HG02938 (cell line): Measurements from ENCODE around the gene FERMT3.
"Not testable (repeated sequence)": the region's sequence is repeated elsewhere in the genome, so short reads cannot be mapped to it uniquely, and the experiment has no call there.

ENCODE experiments used
- ATAC-seq: cut with Tn5 transposase; IDR thresholded peaks from one replicate; pipeline ENCODE4 v1.9.1; 2021; ENCODE audit warnings: mild to moderate bottlenecking, moderate library complexity; ENCODE audit not compliant: unreplicated experiment

Gene FERMT3

GRCh38 chr11:64233913-64234586 is 27.5 kb downstream of the FERMT3 start, which contains the start of gene VEGFB:
Gene VEGFB (plus strand): TSS chr11:64234584. CDS start chr11:64234834, 250 bp downstream.
- ATAC-seq = no peak

DNA sequence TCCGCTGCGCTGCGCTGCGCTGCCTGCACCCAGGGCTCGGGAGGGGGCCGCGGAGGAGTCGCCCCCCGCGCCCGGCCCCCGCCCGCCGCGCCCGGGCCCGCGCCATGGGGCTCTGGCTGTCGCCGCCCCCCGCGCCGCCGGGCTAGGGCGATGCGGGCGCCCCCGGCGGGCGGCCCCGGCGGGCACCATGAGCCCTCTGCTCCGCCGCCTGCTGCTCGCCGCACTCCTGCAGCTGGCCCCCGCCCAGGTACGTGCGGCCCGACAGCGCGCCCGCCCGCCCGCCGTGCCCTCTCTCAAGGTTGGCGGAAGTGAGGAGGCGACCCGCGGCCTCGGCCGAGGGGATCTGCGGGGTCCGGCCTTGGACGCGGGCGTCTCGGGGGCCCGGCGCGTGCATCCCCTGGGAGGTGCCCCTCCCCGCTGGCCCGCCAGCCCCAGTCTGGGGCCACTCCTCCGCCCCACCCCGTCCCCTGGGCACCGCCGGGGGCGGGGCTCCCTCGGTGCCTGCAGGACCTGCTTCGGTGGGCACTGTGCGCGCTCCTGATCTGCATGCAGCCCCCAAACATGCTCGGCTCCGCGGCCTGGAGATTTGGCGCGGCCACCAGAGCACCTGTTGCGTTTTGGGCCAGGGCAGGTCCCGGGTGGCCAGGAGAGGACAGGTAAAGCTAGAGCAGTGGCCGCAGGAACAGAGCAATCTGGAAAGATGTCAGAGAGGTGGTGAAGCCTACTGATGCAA is 28.3 kb downstream of the FERMT3 start:
- no peak for ATAC-seq

GRCh38 chr11:64235437-64236161 is 29.1 kb downstream of the FERMT3 start:
- ATAC-seq = no peak

GRCh38 chr11:64237484-64237951 is 31.0 kb downstream of the FERMT3 start:
- ATAC-seq = no peak

- no peak for ATAC-seq
Measured at GRCh38 chr11:64238076-64238475, 31.6 kb downstream of the FERMT3 start.

DNA sequence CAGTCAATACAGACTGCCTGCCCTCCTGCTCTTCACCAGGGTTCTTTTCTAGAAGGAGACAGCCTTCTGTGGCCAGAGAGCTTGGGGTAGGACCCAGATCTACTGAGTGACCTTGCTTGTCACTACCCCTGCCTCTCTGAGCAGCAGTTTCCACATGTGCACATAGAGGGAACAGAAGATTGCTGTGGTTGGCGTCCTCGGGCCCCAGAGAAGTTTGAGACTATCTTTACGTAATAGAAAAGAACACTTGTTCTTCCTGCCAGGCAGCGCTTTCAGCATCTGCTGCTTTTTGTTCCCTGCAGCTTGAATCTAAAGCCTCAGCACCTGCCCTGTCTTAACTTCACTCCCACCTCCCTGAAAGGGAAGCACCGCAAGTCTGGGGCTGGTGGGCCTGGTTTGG is 32.5 kb downstream of the FERMT3 start:
- no peak for ATAC-seq

DNA sequence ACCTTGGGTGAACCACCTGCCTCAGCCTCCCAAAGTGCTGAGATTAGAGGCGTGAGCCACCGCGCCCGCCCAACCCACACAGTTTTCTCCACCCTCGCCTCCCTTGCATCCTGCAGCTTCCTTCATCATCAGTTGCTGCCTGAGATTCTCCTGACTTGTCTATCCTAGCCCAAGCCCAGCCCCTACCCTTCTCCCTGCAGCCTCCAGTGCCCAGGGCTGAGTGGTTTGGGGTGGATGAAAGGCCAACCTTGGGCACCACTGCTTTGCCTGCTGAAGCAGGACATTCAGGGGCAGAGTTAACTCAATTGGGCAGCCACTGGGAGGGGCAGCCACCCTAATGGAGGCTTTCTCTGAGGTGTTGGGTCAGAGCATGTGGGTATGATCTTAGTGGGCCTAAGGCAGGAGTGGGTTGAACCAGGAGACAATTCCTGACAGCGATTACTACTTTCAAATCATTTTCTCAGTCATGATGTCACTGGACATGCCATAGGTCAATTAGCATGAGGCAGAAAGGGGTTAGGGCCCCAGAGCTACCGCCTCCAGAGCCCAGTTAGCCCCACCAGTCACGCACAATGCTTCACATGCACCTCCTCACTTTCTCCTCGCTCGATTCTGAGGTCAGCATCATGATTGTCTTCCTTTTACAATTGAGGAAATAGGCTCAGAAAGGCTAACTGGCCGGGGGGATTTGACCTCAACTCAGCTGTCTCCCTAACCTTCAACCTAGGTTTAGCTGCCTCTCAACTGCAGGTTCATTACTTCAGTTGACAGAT is 33.3 kb downstream of the FERMT3 start:
- ATAC-seq = no peak

DNA sequence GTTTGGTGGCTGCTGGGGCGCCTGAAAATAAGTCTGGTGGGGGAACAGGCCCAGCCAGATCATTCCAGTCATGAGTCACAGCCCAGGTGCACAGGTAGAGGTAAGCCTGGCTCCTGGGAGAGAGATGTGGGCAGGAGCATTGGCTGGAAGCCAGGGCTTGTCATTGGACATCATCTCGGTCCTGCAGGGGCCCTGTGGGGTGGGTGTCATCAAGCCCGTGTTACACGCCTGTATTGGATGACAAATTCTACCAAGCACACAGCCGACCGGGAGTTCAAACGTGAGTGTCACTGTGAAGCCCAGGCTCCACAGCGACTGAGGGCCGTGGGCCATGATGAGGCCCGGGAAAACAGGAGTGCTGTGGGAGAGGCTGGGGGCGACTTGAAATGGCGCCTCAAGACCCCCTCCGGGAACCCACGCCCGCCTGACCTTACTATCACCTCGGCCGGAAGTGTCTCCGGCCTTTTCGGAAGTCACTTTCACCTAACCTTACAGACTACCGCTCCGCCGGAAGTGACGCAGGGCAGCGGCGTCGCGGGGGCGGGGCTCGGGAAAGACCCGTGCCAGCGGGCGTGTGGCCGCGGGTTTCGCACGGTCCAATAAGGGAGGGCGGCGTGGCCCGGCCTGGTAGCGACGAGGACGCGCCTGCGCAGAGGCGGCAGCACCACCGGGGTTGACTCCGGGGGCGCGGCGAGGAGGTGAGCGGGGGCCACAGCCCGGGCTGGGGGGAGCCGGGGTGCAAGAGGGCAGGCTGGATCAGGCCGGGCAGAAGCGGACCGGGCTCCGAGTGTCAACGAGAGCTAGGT is 34.1 kb downstream of the FERMT3 start, which contains the start of gene FKBP2:
TSS of gene FKBP2 (plus strand) at position 661 of the 806 bp plus-strand sequence. CDS start 1,293 bp downstream, outside the sequence.
- ATAC-seq = peak; percentile 41

DNA sequence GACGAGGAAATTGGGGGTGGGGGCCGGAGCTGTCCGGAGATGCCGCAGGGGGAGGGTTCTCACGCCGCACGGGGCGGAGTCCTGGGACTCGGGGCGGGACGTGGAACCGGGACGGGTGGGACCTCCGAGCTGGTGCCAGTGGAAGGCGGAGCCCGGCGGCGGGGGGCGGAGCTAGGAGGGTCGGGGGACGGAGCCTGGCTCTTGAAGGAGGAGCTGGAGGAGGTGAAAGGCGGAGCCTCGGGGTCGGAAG is 34.6 kb downstream of the FERMT3 start:
- ATAC-seq = no peak

DNA sequence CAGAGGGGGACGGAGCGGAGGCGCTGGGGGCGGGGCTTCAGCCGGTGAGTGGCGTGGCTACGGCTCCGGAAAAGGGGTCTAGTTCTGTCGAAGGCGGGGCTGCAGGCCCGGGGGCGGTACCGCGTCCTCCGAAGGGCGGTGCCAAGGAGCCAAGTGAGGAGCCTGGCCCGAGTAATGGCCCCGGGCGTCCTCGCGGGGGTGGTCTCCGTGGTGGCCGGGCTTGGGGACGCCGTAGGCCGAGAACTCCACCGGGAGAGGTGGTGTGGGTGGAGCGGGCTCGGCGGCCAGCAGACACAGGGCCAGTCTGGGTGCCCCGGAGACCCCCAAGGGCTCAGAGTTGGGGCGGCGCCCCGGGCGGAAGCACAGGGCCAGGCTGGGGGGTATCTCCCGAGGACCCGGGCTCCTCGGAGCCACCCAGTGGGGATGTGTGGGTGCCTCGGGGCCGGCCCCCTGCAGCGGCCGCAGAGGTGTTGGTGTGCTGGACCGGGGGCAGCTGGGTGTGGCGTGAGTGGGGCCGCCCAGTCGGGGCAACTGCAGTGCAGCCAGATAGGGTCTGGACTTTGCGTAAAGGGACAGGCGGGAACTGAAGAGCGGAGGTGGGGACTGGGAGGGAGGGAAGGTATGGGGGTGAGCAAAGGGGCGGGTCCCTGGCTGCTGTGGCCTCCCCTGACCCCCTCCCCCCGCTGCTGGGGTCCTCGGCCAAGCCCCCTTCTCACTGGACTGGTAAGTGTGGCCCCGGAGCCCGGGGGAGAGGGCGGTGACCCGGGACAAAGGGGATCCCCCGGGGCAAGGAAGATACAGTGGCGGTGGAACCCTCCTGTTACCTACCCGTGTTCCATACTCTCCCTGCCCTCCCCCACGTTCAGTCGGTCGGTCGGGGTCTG is 35.2 kb downstream of the FERMT3 start:
- peak; percentile 65 for ATAC-seq

DNA sequence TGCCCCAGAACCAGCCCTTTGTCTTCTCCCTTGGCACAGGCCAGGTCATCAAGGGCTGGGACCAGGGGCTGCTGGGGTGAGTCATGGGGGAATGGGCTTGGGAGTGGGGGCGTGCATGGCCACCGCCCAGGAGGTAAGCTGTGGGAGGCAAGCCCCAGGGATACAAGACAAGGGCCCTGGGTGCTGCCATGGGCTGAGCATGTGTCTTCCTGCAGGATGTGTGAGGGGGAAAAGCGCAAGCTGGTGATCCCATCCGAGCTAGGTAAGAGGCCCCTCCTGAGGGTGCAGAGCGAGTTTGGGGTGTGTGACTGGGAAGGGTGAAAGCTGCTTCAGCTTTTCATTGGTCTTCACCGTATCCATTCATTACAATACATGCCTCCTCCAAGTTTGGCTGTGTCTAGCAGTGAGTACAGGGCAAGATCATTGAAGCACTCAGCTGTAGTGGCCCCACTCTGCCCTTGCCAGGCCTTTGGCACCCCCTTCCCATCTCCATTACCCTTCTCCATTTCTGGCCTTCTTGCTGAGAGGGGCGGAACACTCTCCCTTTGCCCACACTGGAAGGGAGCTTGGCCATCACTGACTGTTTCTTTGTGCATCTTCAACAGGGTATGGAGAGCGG is 36.8 kb downstream of the FERMT3 start:
- ATAC-seq = no peak

DNA sequence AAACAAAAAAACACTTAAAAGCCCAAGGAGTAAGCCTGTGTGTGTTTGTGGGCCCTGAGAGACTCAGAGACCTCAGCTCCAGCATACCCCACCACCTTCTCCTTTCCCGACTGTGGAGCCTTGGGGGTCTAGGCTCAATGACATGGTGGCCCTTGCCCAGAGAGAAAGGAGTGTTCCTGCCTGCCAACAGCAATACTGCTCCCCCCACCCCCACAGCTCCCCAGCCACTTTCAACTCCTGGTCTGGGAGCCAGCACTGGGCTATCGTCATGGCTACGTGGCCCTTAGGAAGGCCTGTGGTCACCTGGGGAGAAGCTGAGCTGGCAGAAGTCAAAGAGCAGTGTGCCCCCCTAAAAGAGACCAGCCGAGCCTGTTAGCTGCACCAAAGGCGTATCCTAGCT is 37.6 kb downstream of the FERMT3 start:
- no peak for ATAC-seq

DNA sequence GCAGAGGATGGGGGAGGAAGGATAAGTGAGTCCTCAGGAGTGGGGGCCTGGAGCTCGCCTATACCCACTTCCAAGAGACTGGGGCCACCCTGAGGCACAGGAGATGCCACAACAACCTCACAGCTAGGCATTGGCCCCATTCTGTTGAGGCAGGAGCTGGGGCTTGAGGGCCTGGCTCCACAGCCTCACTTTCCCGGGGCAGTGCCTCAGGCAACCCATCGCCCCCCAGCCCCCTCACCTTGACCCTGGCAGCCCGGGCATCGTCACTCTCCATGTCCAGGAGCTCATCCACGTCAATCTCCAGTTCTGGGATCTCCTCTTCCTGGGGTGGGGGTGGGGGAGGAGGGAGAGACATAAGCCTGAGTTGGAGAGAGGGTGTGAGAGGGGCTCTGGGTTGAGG is 38.4 kb downstream of the FERMT3 start:
- no peak for ATAC-seq

DNA sequence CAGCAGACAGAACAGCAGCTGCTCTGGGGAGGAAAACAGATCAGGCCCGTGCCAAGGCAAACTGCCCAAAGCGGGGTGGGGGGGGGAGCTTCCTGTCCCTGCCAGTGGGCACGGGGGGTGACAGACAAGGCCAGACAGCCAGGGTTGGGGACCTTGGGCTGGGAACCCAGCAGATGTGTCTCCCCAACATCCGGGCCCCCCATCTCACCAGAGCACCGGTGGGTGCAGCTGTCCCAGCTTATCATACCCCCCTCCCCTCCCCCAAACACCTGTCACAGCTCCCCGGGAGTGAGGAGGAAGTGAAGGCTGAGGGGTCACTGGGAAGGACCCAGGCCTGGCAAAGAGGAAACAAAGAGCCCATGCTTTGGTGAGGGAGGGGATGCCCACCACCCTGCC is 38.9 kb downstream of the FERMT3 start:
- no peak for ATAC-seq

- ATAC-seq = no peak
Measured at GRCh38 chr11:64245797-64246620, 39.5 kb downstream of the FERMT3 start.

GRCh38 chr11:64246621-64246870 is 40.0 kb downstream of the FERMT3 start:
- ATAC-seq = not testable (repeated sequence)

DNA sequence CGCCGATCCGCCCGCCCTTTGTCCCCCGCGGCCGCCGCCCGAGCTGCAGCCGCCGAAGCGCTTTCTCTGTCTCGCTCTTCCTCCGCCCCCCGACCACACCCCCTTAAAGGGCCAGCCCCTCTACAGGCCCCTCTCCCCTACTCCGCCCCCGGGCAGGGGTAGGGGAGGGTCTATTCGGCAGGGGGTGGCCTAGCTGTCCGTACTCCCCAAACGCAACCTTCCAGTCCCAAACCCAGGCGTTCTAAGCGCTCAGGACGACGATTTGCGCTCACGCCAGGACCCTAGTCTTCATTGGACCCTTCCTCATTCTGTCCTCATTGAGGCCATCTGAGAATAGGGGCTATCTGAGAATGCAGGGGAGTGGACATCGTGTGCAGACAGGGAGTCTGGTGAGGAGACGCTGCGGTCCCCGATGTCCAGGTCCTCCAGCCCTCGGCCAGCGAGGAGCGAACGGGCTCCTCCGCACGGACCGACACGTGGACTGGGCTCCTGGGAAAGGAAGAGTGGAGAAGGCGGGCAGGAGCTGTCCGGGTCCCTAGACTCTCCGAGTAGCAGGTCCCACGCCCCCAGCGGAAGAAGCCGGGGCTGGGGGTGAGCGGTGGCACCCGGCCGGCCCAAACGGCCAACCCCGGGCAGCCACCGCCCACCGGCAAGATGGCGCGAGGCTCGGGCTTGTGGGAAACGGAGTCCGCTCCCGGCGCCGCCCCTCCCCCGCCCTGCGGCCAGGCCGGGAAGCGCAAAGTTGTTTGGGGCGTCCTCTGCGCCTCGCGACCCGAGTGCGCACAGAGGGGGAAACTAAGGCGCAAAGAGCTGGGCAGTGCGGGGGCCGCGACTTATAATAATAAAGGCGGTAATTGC is 40.6 kb downstream of the FERMT3 start, which contains the start of gene PPP1R14B:
TSS of gene PPP1R14B (minus strand) at position 73 of the 858 bp plus-strand sequence. CDS start 270 bp downstream, outside the sequence.
- ATAC-seq = peak; percentile 38
